ENCODE measurements around the gene RXFP2. TPM values are rescaled to one million over a fixed set of nuclear protein-coding genes. Genes with fewer than 3 reads are reported as not detected.
A peak's percentile ranks its signal among the peaks of the same experiment; 100 is the strongest.

RXFP2 gene
- total RNA-seq, 4 donors from 2014 or later, result 0.26 to 8.2 (median 2.4) TPM

DNA sequence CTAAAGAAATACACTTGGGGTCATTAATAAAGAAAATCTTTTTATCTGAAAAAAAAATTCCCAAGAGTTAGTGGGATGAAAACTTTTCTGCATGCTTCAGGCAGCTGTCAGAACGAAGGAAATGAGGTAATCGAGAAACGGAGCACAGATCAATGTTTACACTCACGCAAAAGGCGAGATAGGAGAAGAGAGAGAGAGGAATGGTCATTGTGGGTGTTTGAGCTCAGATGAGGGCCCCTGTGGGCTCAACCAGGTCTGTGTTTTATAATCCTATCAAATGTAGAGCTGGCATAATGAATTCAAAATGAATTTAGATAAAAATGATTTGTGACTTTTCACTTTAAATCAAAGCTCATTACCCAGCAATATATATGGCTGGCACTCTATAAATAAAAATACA is 6.3 kb upstream of the RXFP2 start:
- no peaks in the 10 kb centered on the region for H3K4me1 ChIP-seq
- H3K27me3 ChIP-seq, result no peaks in the 10 kb centered on the region
- no peak overlapping the region for H3K27ac ChIP-seq
- no peak overlapping the region for H3K4me3 ChIP-seq
- no peak for DNase-seq
- intact Hi-C loops (cut with DNase I; ENCODE audit: low total_unique reads), result no loop called here
- no peaks in the 10 kb centered on the region for H3K9me3 ChIP-seq
- no peaks in the 10 kb centered on the region for H3K36me3 ChIP-seq
- TF ChIP-seq CTCF (IDR thresholded peaks at IDR 0.05), result no peak
- TF ChIP-seq POLR2A (IDR thresholded peaks at IDR 0.05), result no peak

GRCh38 chr13:31733647-31734046 is 5.7 kb upstream of the RXFP2 start:
- intact Hi-C loops (cut with DNase I; ENCODE audit: low total_unique reads), result no loop called here
- no peak for TF ChIP-seq CTCF (IDR thresholded peaks at IDR 0.05)
- TF ChIP-seq POLR2A (IDR thresholded peaks at IDR 0.05), result no peak

GRCh38 chr13:31742097-31742734 is 2.9 kb downstream of the RXFP2 start:
- Histone ChIP-seq H3K4me1 (no peaks in the 10 kb centered on the region), H3K4me3 (no peak overlapping the region), H3K9me3 (no peaks in the 10 kb centered on the region), H3K27me3 (no peaks in the 10 kb centered on the region), H3K27ac (no peak overlapping the region), H3K36me3 (no peaks in the 10 kb centered on the region)
- intact Hi-C loops (cut with DNase I; ENCODE audit: low total_unique reads), result loop anchor here (10.0 kb wide), 1 partner anchor 307 kb away; no protein-coding TSS in a partner anchor
- DNase-seq, result peak; percentile 72 to 77
- no peak for TF ChIP-seq POLR2A (IDR thresholded peaks at IDR 0.05)
- TF ChIP-seq CTCF (IDR thresholded peaks at IDR 0.05), result peak; percentile 82 to 97 (median 90)

More at GRCh38 chr13:31733647-31734046, 5.7 kb upstream of the RXFP2 start:
- no peak overlapping the region for H3K27ac ChIP-seq
- H3K36me3 ChIP-seq, result no peaks in the 10 kb centered on the region
- H3K4me3 ChIP-seq, result no peak overlapping the region
- no peak for DNase-seq
- no peaks in the 10 kb centered on the region for H3K27me3 ChIP-seq
- no peaks in the 10 kb centered on the region for H3K4me1 ChIP-seq
- H3K9me3 ChIP-seq, result no peaks in the 10 kb centered on the region

- Histone ChIP-seq H3K4me3 (no peak overlapping the region), H3K27me3 (no peaks in the 10 kb centered on the region), H3K27ac (no peak overlapping the region), H3K4me1 (no peaks in the 10 kb centered on the region), H3K36me3 (no peaks in the 10 kb centered on the region), H3K9me3 (no peaks in the 10 kb centered on the region)
- DNase-seq, result no peak
- TF ChIP-seq POLR2A (IDR thresholded peaks at IDR 0.05) (no peak), CTCF (IDR thresholded peaks at IDR 0.05) (no peak)
- intact Hi-C loops (cut with DNase I; ENCODE audit: low total_unique reads), result loop anchor here (10.0 kb wide), 1 partner anchor 312 kb away; no protein-coding TSS in a partner anchor
Observed at GRCh38 chr13:31747291-31747690, 8.0 kb downstream of the RXFP2 start.

GRCh38 chr13:31747966-31748365 is 8.6 kb downstream of the RXFP2 start:
- Histone ChIP-seq H3K9me3 (no peaks in the 10 kb centered on the region), H3K27me3 (no peaks in the 10 kb centered on the region), H3K27ac (no peak overlapping the region), H3K4me1 (no peaks in the 10 kb centered on the region), H3K4me3 (no peak overlapping the region), H3K36me3 (no peaks in the 10 kb centered on the region)
- no peak for DNase-seq
- intact Hi-C loops (cut with DNase I; ENCODE audit: low total_unique reads), result loop anchor here (10.0 kb wide), 1 partner anchor 313 kb away; no protein-coding TSS in a partner anchor
- TF ChIP-seq POLR2A (IDR thresholded peaks at IDR 0.05) (no peak), CTCF (IDR thresholded peaks at IDR 0.05) (no peak)
